ENCODE data around the gene FNBP1L.

DNA sequence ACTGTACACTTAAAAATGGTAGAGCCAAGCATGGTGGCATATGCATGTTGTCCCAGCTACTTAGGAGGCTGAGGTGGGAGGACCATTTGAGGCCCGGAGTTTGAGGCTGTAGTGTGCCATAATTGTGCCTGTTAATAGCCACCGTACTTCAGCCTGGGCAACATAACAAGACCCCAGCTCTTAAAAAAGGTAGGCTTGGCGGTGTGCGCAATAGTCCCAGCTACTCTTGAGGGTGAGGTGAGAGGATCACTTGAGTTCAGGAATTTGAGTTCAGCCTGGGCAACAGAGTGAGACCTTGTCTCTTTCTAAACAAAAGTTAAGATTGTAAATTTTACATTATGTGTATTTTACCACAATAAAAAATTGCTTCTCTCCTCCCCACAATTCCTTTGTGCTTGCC, 19.7 kb downstream of the FNBP1L start:
- TF ChIP-seq, protein P1, sequence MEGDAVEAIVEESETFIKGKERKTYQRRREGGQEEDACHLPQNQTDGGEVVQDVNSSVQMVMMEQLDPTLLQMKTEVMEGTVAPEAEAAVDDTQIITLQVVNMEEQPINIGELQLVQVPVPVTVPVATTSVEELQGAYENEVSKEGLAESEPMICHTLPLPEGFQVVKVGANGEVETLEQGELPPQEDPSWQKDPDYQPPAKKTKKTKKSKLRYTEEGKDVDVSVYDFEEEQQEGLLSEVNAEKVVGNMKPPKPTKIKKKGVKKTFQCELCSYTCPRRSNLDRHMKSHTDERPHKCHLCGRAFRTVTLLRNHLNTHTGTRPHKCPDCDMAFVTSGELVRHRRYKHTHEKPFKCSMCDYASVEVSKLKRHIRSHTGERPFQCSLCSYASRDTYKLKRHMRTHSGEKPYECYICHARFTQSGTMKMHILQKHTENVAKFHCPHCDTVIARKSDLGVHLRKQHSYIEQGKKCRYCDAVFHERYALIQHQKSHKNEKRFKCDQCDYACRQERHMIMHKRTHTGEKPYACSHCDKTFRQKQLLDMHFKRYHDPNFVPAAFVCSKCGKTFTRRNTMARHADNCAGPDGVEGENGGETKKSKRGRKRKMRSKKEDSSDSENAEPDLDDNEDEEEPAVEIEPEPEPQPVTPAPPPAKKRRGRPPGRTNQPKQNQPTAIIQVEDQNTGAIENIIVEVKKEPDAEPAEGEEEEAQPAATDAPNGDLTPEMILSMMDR (conservative IDR thresholded peaks at IDR 0.05; ENCODE audit: low read length) = no peak
- TF ChIP-seq EZH2phosphoT487 (IDR thresholded peaks at IDR 0.05; ENCODE audit: borderline replicate concordance) = no peak

Measured in Loucy (cell line).